Chondrocyte (in vitro differentiated cells): Measurements from ENCODE around the gene OBP2A. TPM values are rescaled to one million over a fixed set of nuclear protein-coding genes. Genes with fewer than 3 reads are reported as not detected.

Source experiments
- DNase-seq: peaks from one replicate; pipeline ENCODE4 v3.0.0; 2021; ENCODE audit warnings: mixed read lengths, low spot score
- H3K27ac Mint-ChIP-seq: one replicate; pipeline ENCODE4 v1.8.0; 2021; ENCODE audit warnings: mild to moderate bottlenecking, moderate library complexity, mixed read lengths; ENCODE audit not compliant: unreplicated experiment
- H3K27me3 Mint-ChIP-seq: 2 replicates; pipeline ENCODE4 v1.8.0; 2021; ENCODE audit warnings: low read depth, mixed read lengths
- H3K36me3 Mint-ChIP-seq: 2 replicates; pipeline ENCODE4 v1.8.0; 2021; ENCODE audit warnings: low read depth, mixed read lengths
- H3K4me1 Mint-ChIP-seq: 2 replicates; pipeline ENCODE4 v1.8.0; 2021; ENCODE audit warnings: low read depth, mild to moderate bottlenecking, mixed read lengths
- H3K4me3 Mint-ChIP-seq: one replicate; pipeline ENCODE4 v1.8.0; 2021; ENCODE audit warnings: mild to moderate bottlenecking, moderate library complexity, mixed read lengths; ENCODE audit not compliant: unreplicated experiment
- H3K9me3 Mint-ChIP-seq: 2 replicates; pipeline ENCODE4 v1.8.0; 2021; ENCODE audit warnings: low read depth, mixed read lengths
- CTCF ChIP-seq: fragments of 200-600 bp; sonication (generic); IDR thresholded peaks from 2 replicates; pipeline ENCODE4 v1.5.0; 2021; ENCODE audit warnings: antibody characterized with exemption, mild to moderate bottlenecking, moderate library complexity
- total RNA-seq: library from RNA; stranded (reverse); gene quantifications from 3 replicates; pipeline ENCODE4 v1.2.1, GENCODE V29; 2021

The OBP2A gene
- total RNA-seq, 1 donor from 2014 or later: 0.50 TPM

- peaks cover 13% of the 10 kb centered on the region for H3K36me3 Mint-ChIP-seq
- no peaks in the 10 kb centered on the region for H3K27me3 Mint-ChIP-seq
- DNase-seq: peak; percentile 82
- H3K4me3 Mint-ChIP-seq: no peak overlapping the region
- TF ChIP-seq CTCF: peak; percentile 81
- H3K27ac Mint-ChIP-seq: peak overlapping the region; percentile 27
- peaks cover 12% of the 10 kb centered on the region for H3K4me1 Mint-ChIP-seq
- H3K9me3 Mint-ChIP-seq: peaks cover 11% of the 10 kb centered on the region
These were observed 41.4 kb upstream of the OBP2A start for GRCh38 chr9:135504262-135505243.

- Mint-ChIP-seq H3K27ac (no peak overlapping the region), H3K27me3 (no peaks in the 10 kb centered on the region), H3K4me1 (peaks cover 11% of the 10 kb centered on the region), H3K36me3 (peaks cover 13% of the 10 kb centered on the region), H3K9me3 (peaks cover 17% of the 10 kb centered on the region), H3K4me3 (no peak overlapping the region)
- TF ChIP-seq CTCF: no peak
- DNase-seq: peak; percentile 81
These were observed 40.3 kb upstream of the OBP2A start for GRCh38 chr9:135505406-135506187.

- Mint-ChIP-seq H3K36me3 (peaks cover 13% of the 10 kb centered on the region), H3K4me3 (no peak overlapping the region), H3K27me3 (no peaks in the 10 kb centered on the region), H3K27ac (no peak overlapping the region), H3K9me3 (peaks cover 17% of the 10 kb centered on the region), H3K4me1 (peaks cover 10% of the 10 kb centered on the region)
- TF ChIP-seq CTCF: no peak
- DNase-seq: peak; percentile 90
These were observed 39.4 kb upstream of the OBP2A start for GRCh38 chr9:135506327-135507103.

- DNase-seq: peak; percentile 56
- Mint-ChIP-seq H3K4me3 (no peak overlapping the region), H3K36me3 (peaks cover 13% of the 10 kb centered on the region), H3K27ac (no peak overlapping the region), H3K27me3 (no peaks in the 10 kb centered on the region), H3K9me3 (peaks cover 17% of the 10 kb centered on the region), H3K4me1 (peaks cover 1% of the 10 kb centered on the region)
- no peak for TF ChIP-seq CTCF
These were observed 38.6 kb upstream of the OBP2A start for GRCh38 chr9:135507104-135508035.
